Left lung (tissue), 14 donors: ENCODE data around the gene SREBF1. TPM values are rescaled to one million over a fixed set of nuclear protein-coding genes. Genes with fewer than 3 reads are reported as not detected.

Experiments used
- ATAC-seq: fragments of 200-7000 bp; cut with Tn5 transposase; one replicate; pipeline ENCODE4 v1.9.1; 2020; ENCODE audit warnings: moderate library complexity
- DNase-seq, 4 donors: peaks; one replicate each; pipeline ENCODE4 v3.0.0-alpha.2; 2013 to 2020
- H3K27ac ChIP-seq, 2 donors: fragments of 200-600 bp; sonication (generic) in 1 of 2; one replicate each; pipeline versions ENCODE4 v1.5.0 to v1.8.0; 2020 to 2021
- H3K27me3 ChIP-seq, 2 donors: fragments of 200-600 bp; sonication (generic) in 1 of 2; one replicate each; pipeline versions ENCODE4 v1.5.0 to v1.8.0; 2020 to 2021
- H3K36me3 ChIP-seq, 2 donors: fragments of 200-600 bp; sonication (generic) in 1 of 2; one replicate each; pipeline versions ENCODE4 v1.5.0 to v1.8.0; 2020 to 2021
- H3K4me1 ChIP-seq, 2 donors: fragments of 200-600 bp; one replicate each; pipeline ENCODE4 v1.8.0; 2021
- H3K4me3 ChIP-seq, 2 donors: fragments of 200-600 bp; sonication (generic) in 1 of 2; one replicate each; pipeline versions ENCODE4 v1.5.0 to v1.8.0; 2020 to 2021; ENCODE audit warnings: mild to moderate bottlenecking in 1 of 2
- H3K9me3 ChIP-seq, 2 donors: fragments of 200-600 bp; sonication (generic) in 1 of 2; one replicate each; pipeline versions ENCODE4 v1.5.0 to v1.8.0; 2020 to 2021
- CTCF ChIP-seq, 2 donors: fragments of 200-600 bp; sonication (generic) in 1 of 2; IDR thresholded peaks; one replicate each; pipeline versions ENCODE4 v1.5.0 to v1.8.0; 2021; ENCODE audit warnings: antibody characterized with exemption in 2 of 2
- intact Hi-C, 2 donors: fragments of 100-400 bp; cut with DNase I; formaldehyde crosslinking; loops; one replicate each; pipeline versions ENCODE4 v1.11.2 to v1.14.2; 2022
- long read RNA-seq, 12 donors: library from polyadenylated mRNA in 2 of 12; unstranded in 2 of 12; transcript quantifications; one replicate each; pipeline ENCODE4 v2.0.0 and lab custom pipeline, GENCODE V29; 2019 to 2026
- polyA plus RNA-seq, 6 donors: library from polyadenylated mRNA; unstranded; fragments of 120-200 nt; gene quantifications; one replicate each; pipeline ENCODE4 v1.2.1, GENCODE V29; 2013; ENCODE audit not compliant: insufficient read length in 6 of 6
- total RNA-seq, 2 donors: library from RNA; stranded (reverse); fragmentation: NEBNext Ultra II Directional; extraction: Animal tissue kit (Norgen Biotek cat#: 25700); gene quantifications; one replicate each; pipeline ENCODE4 v1.2.1, GENCODE V29; 2021
- donor health status: DM: no; HTN: yes; CAD: no.
- donor health status: DM: no; HTN: no; CAD: no.

The SREBF1 gene
- total RNA-seq (100 to 1,000 TPM; 112 to 122 TPM), polyA plus RNA-seq (10 to 100 TPM; 27.9 to 62.1 (median 36.9) TPM)
- long read RNA-seq, donor 1, full-length matches to known transcripts = 2 of 2 reads
- long read RNA-seq, donor 1, partial matches to known transcripts = 0 of 2 reads
- long read RNA-seq, donor 1, other reads (novel, unspliced or antisense) = 0 of 2 reads
- long read RNA-seq, donor 2, full-length matches to known transcripts = 2 of 2 reads
- long read RNA-seq, donor 2, partial matches to known transcripts = 0 of 2 reads
- long read RNA-seq, donor 2, other reads (novel, unspliced or antisense) = 0 of 2 reads
- long read RNA-seq, donor 3, partial matches to known transcripts = 0 of 1 reads
- long read RNA-seq, donor 3, other reads (novel, unspliced or antisense) = 0 of 1 reads
- long read RNA-seq, donor 4, partial matches to known transcripts = 3 of 3 reads
- long read RNA-seq, donor 4, other reads (novel, unspliced or antisense) = 0 of 3 reads
- long read RNA-seq, donor 5, partial matches to known transcripts = 5 of 6 reads
- long read RNA-seq, donor 5, other reads (novel, unspliced or antisense) = 0 of 6 reads
- long read RNA-seq, donor 6 = 0 reads
- long read RNA-seq, donor 7, full-length matches to known transcripts = 1 of 1 reads
- long read RNA-seq, donor 7, partial matches to known transcripts = 0 of 1 reads
- long read RNA-seq, donor 7, other reads (novel, unspliced or antisense) = 0 of 1 reads
- long read RNA-seq, donor 8, full-length matches to known transcripts = 2 of 2 reads
- long read RNA-seq, donor 8, partial matches to known transcripts = 0 of 2 reads
- long read RNA-seq, donor 8, other reads (novel, unspliced or antisense) = 0 of 2 reads
- long read RNA-seq, donor 9 = 0 reads
- long read RNA-seq, donor 10, partial matches to known transcripts = 2 of 3 reads
- long read RNA-seq, donor 10, other reads (novel, unspliced or antisense) = 1 of 3 reads
- long read RNA-seq, donor 11 = 0 reads
- long read RNA-seq, donor 12, full-length matches to known transcripts = 4 of 4 reads
- long read RNA-seq, donor 12, partial matches to known transcripts = 0 of 4 reads
- long read RNA-seq, donor 12, other reads (novel, unspliced or antisense) = 0 of 4 reads

GRCh38 chr17:17836818-17837379 is at the start of gene SREBF1:
SREBF1 (minus strand) TSS chr17:17836986; CDS start chr17:17836817, 169 bp downstream.
- H3K4me1 ChIP-seq = peaks cover 54 to 89% of the 10 kb centered on the region in 2 donors
- TF ChIP-seq CTCF (IDR thresholded peaks at IDR 0.05) = no peak
- peak within 1 kb of the TSS; percentile 90 to 95 for H3K4me3 ChIP-seq
- intact Hi-C loops = no loop called here
- no peaks in the 10 kb centered on the region for H3K9me3 ChIP-seq
- no peaks in the 10 kb centered on the region for H3K27me3 ChIP-seq
- peak in 2 of 4 donors; percentile 78 to 94 for DNase-seq
- H3K36me3 ChIP-seq = peaks cover 0 to 6% of the 10 kb centered on the region in 2 donors
- ATAC-seq = peak; percentile 19
- H3K27ac ChIP-seq = peak within 1 kb of the TSS; percentile 97 to 99

- no peak overlapping the region for H3K4me3 ChIP-seq
- no peak for DNase-seq
- H3K36me3 ChIP-seq = peaks cover 0 to 40% of the 10 kb centered on the region in 2 donors
- intact Hi-C loops = loop anchor here in 1 of 2 donors (10.0 kb wide), 1 partner anchor 149 kb away; the partner anchor contains the start of genes ATPAF2 and GID4
- ATAC-seq = no peak
- H3K4me1 ChIP-seq = peaks cover 9 to 10% of the 10 kb centered on the region in 2 donors
- H3K27ac ChIP-seq = no peak overlapping the region
- no peaks in the 10 kb centered on the region for H3K27me3 ChIP-seq
- TF ChIP-seq CTCF (IDR thresholded peaks at IDR 0.05) = no peak
- no peaks in the 10 kb centered on the region for H3K9me3 ChIP-seq
Observed at GRCh38 chr17:17886226-17886625, 49.4 kb upstream of the SREBF1 start.

GRCh38 chr17:17884391-17885357 is 47.9 kb upstream of the SREBF1 start:
- Histone ChIP-seq H3K9me3 (no peaks in the 10 kb centered on the region), H3K27me3 (no peaks in the 10 kb centered on the region), H3K4me1 (peaks cover 8 to 9% of the 10 kb centered on the region in 2 donors), H3K4me3 (no peak overlapping the region), H3K27ac (no peak overlapping the region), H3K36me3 (peaks cover 0 to 56% of the 10 kb centered on the region in 2 donors)
- no peak for TF ChIP-seq CTCF (IDR thresholded peaks at IDR 0.05)
- intact Hi-C loops = loop anchor here in 1 of 2 donors (10.0 kb wide), 1 partner anchor 150 kb away; the partner anchor contains the start of genes ATPAF2 and GID4
- DNase-seq = no peak
- no peak for ATAC-seq

- no peaks in the 10 kb centered on the region for H3K27me3 ChIP-seq
- H3K9me3 ChIP-seq = no peaks in the 10 kb centered on the region
- no peak for DNase-seq
- ATAC-seq = no peak
- peaks cover 7 to 15% of the 10 kb centered on the region in 2 donors for H3K4me1 ChIP-seq
- H3K27ac ChIP-seq = no peak overlapping the region
- intact Hi-C loops = loop anchor here in 1 of 2 donors (10.0 kb wide), 1 partner anchor 151 kb away; the partner anchor contains the start of genes ATPAF2 and GID4
- H3K4me3 ChIP-seq = no peak overlapping the region
- H3K36me3 ChIP-seq = peaks cover 0 to 65% of the 10 kb centered on the region in 2 donors
- no peak for TF ChIP-seq CTCF (IDR thresholded peaks at IDR 0.05)
Observed at GRCh38 chr17:17883801-17884200, 47.0 kb upstream of the SREBF1 start.
